Measurements from ENCODE around the gene GPR150. TPM values are rescaled to one million over a fixed set of nuclear protein-coding genes. Genes with fewer than 3 reads are reported as not detected.

GPR150 gene
- total and polyA plus RNA-seq, 2 of the 4 experiments (the other 2 are of a cell fraction) = under 0.01 to 0.10 TPM

- Histone ChIP-seq H3K9me3 (ENCODE audit: control insufficient read depth, insufficient read depth, low read length) (no peaks in the 10 kb centered on the region), H4K5ac (ENCODE audit: low read depth, low read length) (no peak overlapping the region), H3K4me3 (ENCODE audit: insufficient read depth, low read depth, low read length) (no peak overlapping the region), H3K18ac (ENCODE audit: low read depth, low read length) (0 out of 2 replicates have a peak overlapping the region, but pooled peaks have one; percentile 85), H3K14ac (replicated peaks; ENCODE audit: low read depth, low read length) (0 out of 2 replicates have a peak overlapping the region, but pooled peaks have one; percentile 46), H2AK5ac (ENCODE audit: low read depth, low read length) (no peak overlapping the region), H4K91ac (ENCODE audit: insufficient read depth, low read depth, low read length) (peak overlapping the region; percentile 74; the same call in 1 of the 2 replicates), H3K36me3 (ENCODE audit: control insufficient read depth, insufficient read depth, low read length) (no peaks in the 10 kb centered on the region), H4K20me1 (ENCODE audit: insufficient read depth, low read length) (no peaks in the 10 kb centered on the region), H3K56ac (ENCODE audit: extremely low read depth, insufficient read depth, low read length) (no peak overlapping the region), H3K27me3 (ENCODE audit: control insufficient read depth, insufficient read depth, low read length) (no peaks in the 10 kb centered on the region), H2BK20ac (ENCODE audit: low read depth, low read length) (peak overlapping the region; percentile 52; the same call in 1 of the 2 replicates), H3K79me1 (ENCODE audit: low read depth in 1 of 2, low read length in 2 of 2) (peaks cover 0 to 6% of the 10 kb centered on the region in 2 experiments; a peak in 1 of 4 replicates), H3K27ac (ENCODE audit: insufficient read depth, low read length) (peak overlapping the region; percentile 54; the same call in 1 of the 2 replicates), H2AFZ (replicated peaks; ENCODE audit: low read length, poor library complexity) (no peak overlapping the region), H3K23ac (ENCODE audit: low read depth, low read length) (no peak overlapping the region), H4K8ac (ENCODE audit: low read depth in 2 of 2, low read length in 2 of 2) (peak overlapping the region in 1 of 2 experiments; percentile 31; a peak in 1 of 4 replicates), H3K4me1 (ENCODE audit: control insufficient read depth, insufficient read depth, low read length) (peaks cover 15% of the 10 kb centered on the region), H3K4ac (ENCODE audit: low read depth, low read length) (peak overlapping the region; percentile 44; the same call in 1 of the 2 replicates), H2BK120ac (ENCODE audit: low read depth, low read length) (peak overlapping the region; percentile 64; the same call in 1 of the 2 replicates), H2BK15ac (ENCODE audit: low read depth, low read length) (peak overlapping the region; percentile 52; the same call in 2 of the 3 replicates), H3K4me2 (ENCODE audit: low read depth, low read length) (peak overlapping the region; percentile 24; the same call in 1 of the 2 replicates), H3K9me1 (ENCODE audit: insufficient read depth, low read length) (peaks cover 4% of the 10 kb centered on the region), H2AK9ac (replicated peaks; ENCODE audit: low read depth, low read length, poor library complexity) (no peak overlapping the region), H3K9ac (ENCODE audit: low read depth, low read length) (no peak overlapping the region), H2BK5ac (ENCODE audit: low read depth, low read length, poor library complexity, severe bottlenecking) (peak overlapping the region; percentile 66)
- intact Hi-C loops (cut with micrococcal nuclease) = no loop called here
- in situ Hi-C loops (cut with MboI; ENCODE audit: low sequenced_read_pairs) = loop anchor here (5.0 to 10.0 kb wide), 2 partner anchors 63 to 175 kb away; partner anchors contain the start of gene RHOBTB3
- dilution Hi-C loops (cut with HindIII; ENCODE audit: low sequenced_read_pairs, unreplicated experiment) = no loop called here
- 47% methylated on average over 2 of the region's 4 CpGs; no CpG with 5 or more reads in 1 of the 2 experiments for WGBS, 2 experiments (ENCODE audit: extremely low coverage in 2 of 2, insufficient read length in 1 of 2)
- ATAC-seq (ENCODE audit: low read depth) = peak; percentile 91
- POLR2A ChIA-PET (ENCODE audit: unreplicated experiment) = interaction anchor here (0.6 kb wide), 1 partner anchor 62 kb away, joined by 4 read pairs; no protein-coding TSS in a partner anchor
- CTCF ChIA-PET = interaction anchor here (2.1 kb wide), 1 partner anchor 12 kb away, joined by 4 read pairs; no protein-coding TSS in a partner anchor
- BruUV-seq (replicated peaks) = no TSS peak
- DNase-seq = peak; percentile 99
- no peak for TF ChIP-seq CEBPB (IDR thresholded peaks at IDR 0.05; ENCODE audit: low read depth, low read length)
- TF ChIP-seq CHD1 (IDR thresholded peaks at IDR 0.05; ENCODE audit: low read depth, low read length) = no peak
- TF ChIP-seq, protein P1, sequence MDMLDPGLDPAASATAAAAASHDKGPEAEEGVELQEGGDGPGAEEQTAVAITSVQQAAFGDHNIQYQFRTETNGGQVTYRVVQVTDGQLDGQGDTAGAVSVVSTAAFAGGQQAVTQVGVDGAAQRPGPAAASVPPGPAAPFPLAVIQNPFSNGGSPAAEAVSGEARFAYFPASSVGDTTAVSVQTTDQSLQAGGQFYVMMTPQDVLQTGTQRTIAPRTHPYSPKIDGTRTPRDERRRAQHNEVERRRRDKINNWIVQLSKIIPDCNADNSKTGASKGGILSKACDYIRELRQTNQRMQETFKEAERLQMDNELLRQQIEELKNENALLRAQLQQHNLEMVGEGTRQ (IDR thresholded peaks at IDR 0.05; ENCODE audit: low read depth, low read length) = no peak
- TF ChIP-seq, protein P2, sequence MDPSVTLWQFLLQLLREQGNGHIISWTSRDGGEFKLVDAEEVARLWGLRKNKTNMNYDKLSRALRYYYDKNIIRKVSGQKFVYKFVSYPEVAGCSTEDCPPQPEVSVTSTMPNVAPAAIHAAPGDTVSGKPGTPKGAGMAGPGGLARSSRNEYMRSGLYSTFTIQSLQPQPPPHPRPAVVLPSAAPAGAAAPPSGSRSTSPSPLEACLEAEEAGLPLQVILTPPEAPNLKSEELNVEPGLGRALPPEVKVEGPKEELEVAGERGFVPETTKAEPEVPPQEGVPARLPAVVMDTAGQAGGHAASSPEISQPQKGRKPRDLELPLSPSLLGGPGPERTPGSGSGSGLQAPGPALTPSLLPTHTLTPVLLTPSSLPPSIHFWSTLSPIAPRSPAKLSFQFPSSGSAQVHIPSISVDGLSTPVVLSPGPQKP (IDR thresholded peaks at IDR 0.05; ENCODE audit: borderline replicate concordance, low read depth, low read length) = no peak
- TF ChIP-seq FOS (IDR thresholded peaks at IDR 0.05; ENCODE audit: low read depth, low read length) = peak; percentile 46; the same call in 1 of the 2 replicates
- no peak for TF ChIP-seq MAZ (IDR thresholded peaks at IDR 0.05; ENCODE audit: borderline replicate concordance, low read depth, low read length)
- TF ChIP-seq RAD21 (IDR thresholded peaks at IDR 0.05; ENCODE audit: low read length) = 0 out of 2 replicates have a peak, but pooled peaks have one; percentile 1
- TF ChIP-seq RCOR1 (IDR thresholded peaks at IDR 0.05; ENCODE audit: insufficient replicate concordance, low read length) = peak; percentile 48
- no peak for TF ChIP-seq RFX5 (IDR thresholded peaks at IDR 0.05; ENCODE audit: low read depth, low read length)
- no peak for TF ChIP-seq BHLHE40 (IDR thresholded peaks at IDR 0.05; ENCODE audit: low read depth, low read length)
- no peak for TF ChIP-seq POLR2A (IDR thresholded peaks at IDR 0.05; ENCODE audit: low read depth, low read length)
- no peak for TF ChIP-seq SMC3 (IDR thresholded peaks at IDR 0.05; ENCODE audit: low read depth, low read length)
- TF ChIP-seq NFE2L2 (IDR thresholded peaks at IDR 0.05; ENCODE audit: low read depth, low read length) = no peak
- peak; percentile 70 for TF ChIP-seq MAFK (IDR thresholded peaks at IDR 0.05; ENCODE audit: low read depth, low read length)
- TF ChIP-seq, protein P3, sequence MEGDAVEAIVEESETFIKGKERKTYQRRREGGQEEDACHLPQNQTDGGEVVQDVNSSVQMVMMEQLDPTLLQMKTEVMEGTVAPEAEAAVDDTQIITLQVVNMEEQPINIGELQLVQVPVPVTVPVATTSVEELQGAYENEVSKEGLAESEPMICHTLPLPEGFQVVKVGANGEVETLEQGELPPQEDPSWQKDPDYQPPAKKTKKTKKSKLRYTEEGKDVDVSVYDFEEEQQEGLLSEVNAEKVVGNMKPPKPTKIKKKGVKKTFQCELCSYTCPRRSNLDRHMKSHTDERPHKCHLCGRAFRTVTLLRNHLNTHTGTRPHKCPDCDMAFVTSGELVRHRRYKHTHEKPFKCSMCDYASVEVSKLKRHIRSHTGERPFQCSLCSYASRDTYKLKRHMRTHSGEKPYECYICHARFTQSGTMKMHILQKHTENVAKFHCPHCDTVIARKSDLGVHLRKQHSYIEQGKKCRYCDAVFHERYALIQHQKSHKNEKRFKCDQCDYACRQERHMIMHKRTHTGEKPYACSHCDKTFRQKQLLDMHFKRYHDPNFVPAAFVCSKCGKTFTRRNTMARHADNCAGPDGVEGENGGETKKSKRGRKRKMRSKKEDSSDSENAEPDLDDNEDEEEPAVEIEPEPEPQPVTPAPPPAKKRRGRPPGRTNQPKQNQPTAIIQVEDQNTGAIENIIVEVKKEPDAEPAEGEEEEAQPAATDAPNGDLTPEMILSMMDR (conservative IDR thresholded peaks at IDR 0.05; ENCODE audit: low read depth, low read length) = no peak
These were observed 49.7 kb downstream of the GPR150 start for GRCh38 chr5:95669540-95669939.

Measured in IMR-90 (cell line).